ENCODE results near the gene SNX24. TPM values are rescaled to one million over a fixed set of nuclear protein-coding genes. Genes with fewer than 3 reads are reported as not detected.
"Not testable (repeated sequence)": the region's sequence is repeated elsewhere in the genome, so short reads cannot be mapped to it uniquely, and the experiment has no call there.

SNX24 gene
- polyA plus RNA-seq, 4 donors: 11.6 to 27.9 (median 26.3) TPM

DNA sequence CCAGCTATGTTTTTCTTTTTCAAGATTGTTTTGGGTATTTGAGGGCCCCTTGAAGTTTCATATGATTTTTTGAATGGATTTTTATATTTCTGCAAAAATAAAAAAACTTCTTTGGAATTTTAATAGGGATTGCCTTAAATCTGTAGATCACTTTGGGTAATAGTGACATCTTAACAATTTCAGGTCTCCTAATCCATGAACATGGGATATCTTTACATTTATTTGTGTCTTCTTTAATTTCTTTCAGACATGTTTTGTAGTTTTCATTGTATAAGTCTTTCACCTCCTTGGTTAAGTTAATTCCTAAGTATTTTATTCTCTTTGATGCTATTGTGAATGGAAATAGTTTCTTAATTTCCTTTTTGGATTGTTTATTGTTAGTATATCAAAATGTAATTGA is 112.0 kb downstream of the SNX24 start:
- no peak for DNase-seq (ENCODE audit: low read depth in 4 of 4, low spot score in 3 of 4)

DNA sequence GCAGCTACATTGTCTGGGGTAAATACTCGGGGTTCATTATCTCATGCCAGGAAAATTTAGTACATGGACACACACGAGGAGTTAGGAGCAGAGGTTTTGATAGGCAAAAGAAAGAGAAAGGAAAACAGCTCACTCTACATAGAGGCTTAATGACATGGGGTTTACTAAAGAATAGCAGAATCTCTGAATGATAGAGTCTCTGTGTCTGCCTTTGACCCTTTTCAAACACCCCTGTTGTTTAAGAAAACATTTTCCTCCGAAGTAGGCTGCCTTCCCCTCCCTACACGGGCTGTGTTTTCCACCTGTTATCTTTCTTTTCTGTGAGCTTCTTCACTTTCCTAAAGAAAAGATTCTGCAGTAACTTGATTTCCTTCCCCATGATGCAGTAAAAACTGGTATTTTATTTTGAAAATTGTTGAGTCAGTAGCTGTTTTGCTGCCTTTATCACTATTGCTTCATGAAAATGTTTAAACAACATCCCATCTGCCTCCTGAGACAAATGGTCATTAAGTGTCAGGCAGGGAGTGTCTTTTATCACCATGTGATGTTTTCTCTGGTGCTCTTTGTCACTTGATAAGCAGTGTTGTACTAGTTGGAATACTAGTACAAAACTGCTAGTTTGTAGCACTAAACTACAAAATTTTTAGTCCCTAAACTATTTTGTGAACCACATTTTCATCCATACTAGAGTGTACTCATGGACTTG is 114.5 kb downstream of the SNX24 start:
- DNase-seq (ENCODE audit: low read depth in 4 of 4, low spot score in 3 of 4): no peak

DNA sequence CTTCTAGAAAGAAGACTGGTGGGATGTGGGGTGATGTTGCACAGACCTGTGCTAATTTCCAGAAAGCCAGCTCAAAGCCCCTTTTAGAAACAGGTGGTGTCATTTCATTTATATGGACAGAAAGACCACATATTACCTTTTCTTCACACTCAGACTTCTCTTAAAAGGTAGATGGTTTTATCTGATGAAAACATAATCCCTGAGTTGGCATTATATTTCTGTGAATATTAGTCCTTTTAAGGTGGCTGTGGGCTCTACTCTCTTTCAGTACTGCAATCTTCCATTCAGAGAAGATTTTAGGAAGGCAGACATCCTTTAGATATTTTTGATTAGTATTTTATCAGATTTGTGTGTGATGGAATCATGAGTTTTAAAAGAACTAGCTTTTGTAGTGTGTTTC is 117.9 kb downstream of the SNX24 start:
- no peak for DNase-seq (ENCODE audit: low read depth in 4 of 4, low spot score in 3 of 4)

DNA sequence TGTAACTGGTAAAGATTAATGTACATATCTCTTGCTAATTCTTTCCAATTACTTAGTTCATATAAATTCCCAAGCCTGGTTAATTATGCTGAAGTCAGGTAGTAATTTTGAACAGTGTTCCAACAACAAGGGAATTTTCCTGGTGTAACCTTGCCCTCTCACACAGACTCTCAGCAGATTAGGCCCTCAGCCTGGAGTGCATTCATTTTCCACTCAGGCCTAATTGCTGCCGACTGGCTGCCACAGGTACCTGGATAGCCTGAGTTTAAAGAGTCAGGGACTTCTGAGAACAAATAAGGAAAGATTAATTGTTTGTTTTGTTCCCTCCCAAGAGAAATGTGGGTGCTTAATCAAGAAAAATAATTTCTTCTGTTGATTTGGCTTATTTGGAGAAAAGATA is 119.7 kb downstream of the SNX24 start:
- no peak for DNase-seq (ENCODE audit: low read depth in 4 of 4, low spot score in 3 of 4)

DNA sequence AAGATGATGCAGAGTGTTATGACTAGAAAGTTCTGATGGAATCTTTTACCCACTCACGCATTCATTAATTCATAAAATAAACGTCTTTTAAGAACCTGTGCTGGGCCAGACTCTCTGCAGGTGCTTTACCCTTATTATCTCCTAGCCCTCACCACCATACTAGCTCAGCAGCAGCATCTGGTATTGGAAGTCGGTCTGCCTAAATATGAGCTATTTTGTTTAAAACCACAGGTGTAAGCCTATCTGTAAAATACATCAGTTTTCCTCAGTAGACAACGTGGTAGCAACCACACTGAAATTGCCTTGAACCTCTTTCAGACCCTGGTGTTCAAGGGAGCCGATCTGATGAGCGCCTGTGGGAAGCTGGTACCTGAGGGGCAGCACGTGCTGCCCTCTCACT is 121.7 kb downstream of the SNX24 start:
- no peak for DNase-seq (ENCODE audit: low read depth in 4 of 4, low spot score in 3 of 4)

DNA sequence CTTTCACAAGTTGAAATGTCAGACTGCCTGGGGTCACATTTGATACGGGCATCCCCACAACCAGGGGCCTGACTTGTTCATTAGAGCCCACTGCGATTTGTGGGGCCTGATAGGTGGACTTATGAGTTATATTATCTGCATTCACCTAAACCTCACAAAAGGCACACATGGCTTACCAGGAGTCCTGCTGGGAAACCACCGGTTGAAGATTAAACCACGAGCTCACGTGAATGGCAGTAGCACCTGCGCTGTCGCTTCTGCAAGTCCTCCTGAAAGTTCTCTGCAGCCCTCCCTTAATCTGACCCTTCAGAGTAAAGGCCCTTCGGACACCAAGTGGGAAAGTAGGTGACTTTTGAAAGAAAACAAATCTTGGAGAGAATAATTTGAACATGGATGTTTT is 122.2 kb downstream of the SNX24 start:
- DNase-seq (ENCODE audit: low read depth in 4 of 4, low spot score in 3 of 4): no peak

DNA sequence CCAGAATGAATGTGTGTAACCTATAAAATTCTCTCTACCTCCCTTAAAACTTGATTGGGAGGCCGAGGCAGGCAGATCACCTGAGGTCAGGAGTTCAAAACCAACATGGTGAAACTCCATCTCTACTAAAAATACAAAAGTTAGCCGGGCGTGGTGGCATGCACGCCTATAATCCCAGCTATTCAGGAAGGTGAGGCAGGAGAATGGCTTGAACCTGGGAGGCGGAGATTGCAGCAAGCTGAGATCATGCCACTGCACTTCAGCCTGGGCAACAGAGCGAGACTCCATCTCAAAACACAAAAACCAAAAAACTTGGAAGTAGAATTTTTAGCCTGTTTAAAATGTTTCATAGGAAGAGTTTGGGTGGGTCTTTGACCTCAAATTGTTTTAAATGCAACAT is 122.6 kb downstream of the SNX24 start:
- DNase-seq (ENCODE audit: low read depth in 4 of 4, low spot score in 3 of 4): not testable (repeated sequence)

DNA sequence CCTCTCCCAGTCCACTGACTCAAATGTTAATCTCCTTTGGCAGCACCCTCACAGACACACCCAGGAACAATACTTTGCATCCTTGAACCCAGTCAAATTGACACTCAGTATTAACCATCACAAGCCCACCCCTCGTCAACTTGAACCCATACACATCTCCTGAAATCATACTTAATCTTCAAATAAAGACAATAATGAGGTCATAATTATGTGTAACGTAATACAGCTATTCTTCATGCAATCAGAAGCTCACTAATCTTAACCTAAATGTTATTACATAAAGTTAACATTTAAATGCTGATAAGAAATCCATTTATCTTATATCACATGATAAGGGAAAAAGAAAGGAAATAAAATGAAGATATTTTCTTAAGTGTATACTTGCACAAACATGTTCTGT is 125.9 kb downstream of the SNX24 start:
- DNase-seq (ENCODE audit: low read depth in 4 of 4, low spot score in 3 of 4): no peak

DNA sequence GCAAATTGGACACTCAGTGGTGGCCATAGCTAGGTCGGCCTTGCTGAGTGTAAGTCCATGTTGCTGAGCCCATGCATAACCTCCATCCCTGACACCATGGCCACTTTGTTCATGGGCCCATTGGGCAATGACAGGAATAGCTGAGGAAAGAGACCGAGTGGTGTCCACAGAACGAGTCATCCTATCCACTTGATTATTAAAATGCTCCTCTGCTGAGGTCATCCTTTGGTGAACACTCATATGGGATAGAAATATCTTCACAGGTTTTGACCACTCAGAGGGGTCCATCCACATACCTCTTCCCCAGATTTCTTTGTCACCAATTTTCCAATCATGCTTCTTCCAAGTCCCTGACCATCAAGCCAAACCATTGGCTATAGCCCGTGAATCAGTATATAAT is 127.5 kb downstream of the SNX24 start:
- DNase-seq (ENCODE audit: low read depth in 4 of 4, low spot score in 3 of 4): no peak

DNA sequence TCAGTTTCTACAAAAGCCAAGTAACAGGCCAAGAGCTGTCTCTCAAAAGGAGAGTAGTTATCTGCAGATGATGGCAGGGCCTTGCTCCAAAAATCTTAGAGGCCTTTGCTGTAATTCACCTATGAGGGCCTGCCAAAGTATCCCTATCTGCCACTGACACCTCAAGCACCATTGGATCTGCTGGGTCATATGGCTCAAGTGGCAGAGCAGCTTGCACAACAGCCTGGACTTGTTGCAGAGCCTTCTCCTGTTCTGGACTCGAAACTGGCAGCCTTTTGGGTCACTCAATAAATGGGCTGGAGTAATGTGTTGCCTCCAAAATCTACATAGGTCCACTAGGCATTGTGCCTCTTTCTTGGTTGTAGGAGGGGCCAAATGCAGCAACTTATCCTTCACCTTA is 128.3 kb downstream of the SNX24 start:
- not testable (repeated sequence) for DNase-seq (ENCODE audit: low read depth in 4 of 4, low spot score in 3 of 4)

DNA sequence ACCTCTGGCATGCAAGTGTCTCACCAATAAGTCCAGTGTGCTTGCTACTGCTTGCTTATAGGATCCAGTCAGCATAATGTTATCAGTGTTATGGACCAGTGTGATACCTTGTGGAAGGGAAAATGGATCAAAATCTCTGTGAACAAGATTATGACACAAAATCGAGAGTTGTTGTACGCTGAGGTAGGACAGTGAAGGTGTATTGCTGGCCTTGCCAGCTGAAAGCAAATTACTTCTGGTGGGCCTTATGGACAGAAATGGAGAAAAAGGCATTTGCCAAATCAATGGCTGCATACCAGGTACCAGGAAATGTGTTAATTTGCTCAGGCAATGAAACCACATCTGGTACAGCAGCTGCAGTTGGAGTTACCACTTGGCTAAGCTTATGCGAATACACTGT is 128.8 kb downstream of the SNX24 start:
- not testable (repeated sequence) for DNase-seq (ENCODE audit: low read depth in 4 of 4, low spot score in 3 of 4)

DNA sequence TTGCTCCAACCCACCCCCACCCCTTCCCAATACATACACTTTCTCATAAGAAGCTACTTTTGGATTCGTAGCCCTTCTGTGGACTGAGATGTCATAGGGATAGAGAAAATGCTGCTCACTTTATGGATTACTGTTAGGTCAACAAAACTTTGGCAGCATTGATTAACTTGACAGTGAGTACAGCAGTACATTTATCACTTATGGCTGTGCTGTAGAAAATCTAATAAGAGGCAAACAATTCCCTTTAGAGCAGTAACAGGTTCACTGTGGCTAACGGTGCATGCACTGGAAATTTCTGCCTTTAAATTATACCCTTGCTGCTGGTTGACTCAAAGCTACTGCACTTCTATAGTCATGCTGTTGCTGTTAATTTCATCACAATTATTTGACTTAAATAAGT is 131.9 kb downstream of the SNX24 start:
- no peak for DNase-seq (ENCODE audit: low read depth in 4 of 4, low spot score in 3 of 4)

DNA sequence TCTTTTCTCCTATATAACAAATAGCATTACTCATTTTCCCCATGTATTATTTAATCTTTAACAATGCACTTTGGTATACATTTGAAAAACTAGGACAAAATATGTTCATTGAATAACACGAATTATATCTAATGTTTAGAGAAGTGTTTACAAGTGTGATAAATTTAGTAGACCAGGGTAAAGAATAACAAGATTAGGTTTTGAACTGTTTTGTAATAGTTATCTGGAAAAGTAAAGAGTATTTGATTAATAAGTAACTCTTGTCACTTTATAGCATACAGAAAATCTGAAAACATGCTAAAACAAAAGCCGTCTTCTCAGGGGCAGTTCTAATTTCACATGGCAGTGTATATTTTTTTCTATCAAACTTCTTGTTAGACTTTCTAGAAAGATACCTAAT is 132.7 kb downstream of the SNX24 start:
- no peak for DNase-seq (ENCODE audit: low read depth in 4 of 4, low spot score in 3 of 4)

DNA sequence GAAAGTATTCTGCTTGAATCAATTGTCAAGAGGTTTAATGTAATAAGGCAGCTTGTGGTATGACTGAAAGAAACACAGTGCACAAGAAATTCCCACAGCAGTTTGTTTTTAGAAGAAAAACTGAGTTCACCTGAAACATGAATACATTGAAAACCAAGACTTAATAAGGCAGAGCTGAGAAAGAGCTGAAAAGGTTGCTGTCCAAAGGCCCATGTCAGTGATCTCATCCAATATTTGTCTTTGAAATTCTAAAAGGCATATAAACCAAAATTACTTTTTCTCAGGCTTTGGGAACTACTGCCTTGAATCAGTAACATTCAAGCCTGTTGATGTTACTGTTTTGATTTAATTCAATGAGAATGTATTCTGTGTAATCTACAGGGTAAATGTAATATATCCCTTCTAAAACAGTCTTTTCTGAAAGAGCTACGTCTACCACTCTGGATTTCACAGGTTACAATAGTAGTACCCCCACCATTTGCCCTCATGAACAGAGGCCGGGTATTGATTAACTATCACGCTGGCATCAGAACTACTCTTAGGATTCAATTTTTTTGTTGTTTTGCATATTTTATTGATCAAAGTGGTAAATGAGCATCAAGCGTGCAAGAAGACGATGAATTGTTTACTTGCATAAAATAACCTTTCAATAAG is 133.4 kb downstream of the SNX24 start:
- no peak for DNase-seq (ENCODE audit: low read depth in 4 of 4, low spot score in 3 of 4)

DNA sequence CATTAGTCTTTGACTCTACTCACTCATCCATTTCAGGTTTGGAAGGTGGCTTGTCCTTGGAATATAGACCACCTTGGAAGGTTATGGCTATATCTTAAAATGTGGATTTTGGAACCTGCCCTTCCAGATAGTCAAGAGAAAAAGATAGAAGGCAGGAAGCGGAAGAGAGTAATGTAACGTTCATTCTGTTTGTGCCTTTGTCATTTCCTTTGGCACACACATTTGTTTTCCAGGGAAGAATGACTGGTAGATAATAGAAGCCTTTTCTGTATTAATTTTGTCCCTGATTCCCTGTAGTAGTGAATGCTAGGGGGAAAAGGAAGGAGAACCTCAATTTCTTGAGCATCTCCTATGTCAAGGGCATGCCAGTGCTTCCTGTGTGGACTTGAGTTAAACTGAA is 136.4 kb downstream of the SNX24 start:
- DNase-seq (ENCODE audit: low read depth in 4 of 4, low spot score in 3 of 4): no peak

DNA sequence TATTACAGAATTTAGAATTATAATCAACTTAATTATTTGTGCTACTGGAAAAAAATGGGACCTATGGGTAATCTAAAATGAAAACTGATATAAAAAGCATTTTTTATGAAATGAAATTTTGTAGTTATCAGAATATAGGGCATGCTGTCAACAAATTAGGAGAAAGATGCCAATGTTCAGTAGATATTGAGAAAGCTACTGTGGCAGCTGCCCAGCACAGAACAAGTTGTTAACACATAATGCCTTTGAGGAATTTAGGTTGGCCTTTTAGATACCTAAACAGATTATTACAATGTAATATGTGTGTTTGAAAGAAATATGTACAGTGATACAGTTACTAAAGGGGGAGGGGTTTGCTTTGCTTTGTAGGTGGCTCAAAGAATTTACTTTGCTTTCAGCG is 137.0 kb downstream of the SNX24 start:
- no peak for DNase-seq (ENCODE audit: low read depth in 4 of 4, low spot score in 3 of 4)

DNA sequence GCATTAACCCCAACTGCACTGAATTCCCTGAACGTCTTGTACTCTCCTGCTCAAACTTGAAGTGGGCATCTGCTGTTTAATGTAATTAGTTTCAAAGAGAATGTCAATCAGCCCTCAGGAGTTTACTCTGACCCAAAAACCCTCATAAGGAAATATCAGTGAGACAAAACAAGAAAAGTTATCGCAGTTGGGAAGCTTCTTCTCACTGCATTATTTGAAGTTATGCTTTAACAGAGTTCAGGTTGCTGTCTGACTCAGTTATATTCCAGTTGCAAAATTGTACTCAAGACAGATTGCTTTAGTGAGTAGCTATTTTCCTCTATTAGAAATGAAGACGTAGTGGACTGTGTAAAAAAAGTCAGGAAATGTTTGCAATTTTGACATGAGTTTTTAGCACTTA is 139.0 kb downstream of the SNX24 start:
- DNase-seq (ENCODE audit: low read depth in 4 of 4, low spot score in 3 of 4): no peak

DNA sequence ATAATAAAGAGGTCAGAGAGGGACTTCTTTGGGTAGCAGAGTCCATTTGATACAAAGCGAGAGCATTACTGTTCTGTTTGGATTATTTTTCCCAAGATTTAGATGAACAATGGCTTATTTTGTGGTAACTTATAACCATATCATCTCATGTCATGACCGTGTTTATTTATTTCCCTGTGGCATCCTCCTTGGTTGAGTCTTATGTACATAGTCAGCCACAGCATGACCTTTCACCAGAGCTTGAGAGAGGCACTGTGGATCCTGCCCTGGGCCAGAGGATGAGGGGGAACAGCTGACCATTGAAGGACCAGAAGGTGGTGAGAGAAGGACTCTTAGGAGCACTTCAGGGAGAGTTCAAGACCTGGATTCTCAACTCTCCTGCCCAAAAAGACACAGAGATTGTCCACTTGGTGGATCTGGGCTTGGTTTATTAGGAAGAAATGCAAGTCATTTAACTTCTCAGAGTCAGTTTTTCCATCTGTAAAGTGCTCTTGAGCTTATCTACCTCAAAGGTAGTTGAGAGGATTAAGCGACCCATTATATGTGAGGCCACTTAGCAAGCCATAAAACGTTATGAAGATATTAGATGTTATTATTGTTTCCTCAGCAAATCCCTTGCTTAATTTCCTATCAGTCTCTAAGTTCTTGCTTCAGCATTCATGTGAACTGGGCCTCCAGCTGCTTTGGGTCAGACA is 139.7 kb downstream of the SNX24 start:
- no peak for DNase-seq (ENCODE audit: low read depth in 4 of 4, low spot score in 3 of 4)

DNA sequence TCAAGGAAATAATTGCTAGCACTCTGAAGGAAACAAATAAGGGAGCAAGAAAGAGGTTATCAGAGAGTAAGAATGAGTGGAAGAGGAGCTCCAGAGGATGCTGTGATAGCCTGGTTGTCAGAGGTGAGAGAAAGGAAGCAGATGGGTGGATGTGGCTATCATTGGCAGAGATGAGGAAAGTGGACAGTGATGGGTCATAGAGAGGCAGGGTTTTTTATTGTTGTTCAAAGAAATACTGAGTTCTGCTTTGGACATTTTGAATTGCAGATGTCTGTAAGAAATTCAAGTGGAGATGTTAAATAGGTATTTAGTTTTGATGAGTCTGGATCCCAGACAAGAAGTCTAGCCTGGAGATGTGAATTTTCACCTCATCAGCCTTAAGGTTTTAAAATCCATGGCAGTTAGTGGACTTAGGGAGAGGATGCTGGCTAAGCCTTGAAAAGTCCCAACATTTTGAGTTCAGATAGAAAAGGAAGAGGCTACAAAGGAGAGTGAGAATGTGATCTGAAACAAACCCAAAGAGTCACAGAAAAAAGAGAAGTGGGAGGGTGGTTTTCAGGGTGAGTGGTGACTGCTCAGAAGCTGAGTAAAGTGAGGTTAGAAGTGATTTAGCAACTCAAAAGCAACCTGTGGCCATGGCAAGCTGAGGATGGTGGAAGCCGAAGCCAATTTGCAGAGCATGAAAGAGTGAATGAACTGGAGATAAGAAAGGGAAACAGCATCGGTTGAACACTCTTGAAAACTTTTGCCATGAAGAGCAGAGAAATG is 140.7 kb downstream of the SNX24 start:
- DNase-seq (ENCODE audit: low read depth in 4 of 4, low spot score in 3 of 4): no peak

DNA sequence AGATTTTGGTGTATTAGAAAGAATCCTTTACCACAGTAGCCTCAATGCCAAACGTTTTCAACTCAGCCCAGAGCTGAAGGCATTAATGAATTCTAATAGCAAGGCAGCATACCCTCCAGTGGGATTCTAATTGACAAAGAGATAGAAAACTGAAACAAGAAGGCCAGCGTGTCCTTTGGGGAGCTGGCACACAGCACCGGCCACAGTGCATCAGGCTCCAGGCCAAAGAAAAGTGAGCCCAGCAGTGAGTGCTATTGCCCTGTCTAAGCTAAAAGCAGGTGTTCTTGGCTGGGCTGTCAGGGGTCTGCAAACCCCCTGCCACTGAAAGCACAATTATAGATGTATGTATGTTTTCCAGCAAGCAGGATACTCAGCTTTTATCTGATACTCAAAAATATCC is 150.7 kb downstream of the SNX24 start:
- no peak for DNase-seq (ENCODE audit: low read depth in 4 of 4, low spot score in 3 of 4)

DNA sequence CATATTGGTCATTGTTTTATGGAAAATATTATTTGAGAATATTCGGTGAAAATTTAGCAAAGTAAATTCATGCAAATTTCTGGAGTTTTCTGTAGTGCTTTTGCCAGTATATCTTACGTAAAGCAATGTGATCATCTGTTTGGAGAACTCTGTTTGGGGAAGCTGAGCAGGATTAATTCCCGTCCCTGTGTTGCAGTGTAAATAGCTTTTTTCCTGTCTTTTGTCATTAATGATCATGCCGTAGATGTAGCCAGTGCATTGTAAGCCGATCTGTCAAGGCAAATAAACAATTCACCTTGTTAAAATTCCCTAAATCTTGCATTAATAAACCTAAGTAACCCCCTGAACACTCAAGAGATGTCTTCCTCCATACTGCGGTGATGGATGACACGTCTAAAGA is 151.9 kb downstream of the SNX24 start:
- no peak for DNase-seq (ENCODE audit: low read depth in 4 of 4, low spot score in 3 of 4)

All from left renal pelvis (tissue), 4 donors.